ENCODE measurements around the gene MOCS1.
A peak's percentile ranks its signal among the peaks of the same experiment; 100 is the strongest.

MOCS1 gene

GRCh38 chr6:39906318-39906761, 27.9 kb downstream of the MOCS1 start:
- Histone ChIP-seq H3K4ac (ENCODE audit: low read depth in 1 of 2, low read length in 2 of 2) (no peak overlapping the region), H2AFZ (ENCODE audit: low read depth, low read length) (no peak overlapping the region), H2BK15ac (ENCODE audit: low read depth, poor library complexity, severe bottlenecking) (no peak overlapping the region), H3K9ac (ENCODE audit: low read length) (no peak overlapping the region), H3K9me3 (ENCODE audit: control insufficient read depth, low read length) (no peaks in the 10 kb centered on the region), H3K27me3 (ENCODE audit: control insufficient read depth in 1 of 2, insufficient read depth in 1 of 2, low read length in 2 of 2) (no peaks in the 10 kb centered on the region), H3K4me1 (ENCODE audit: control insufficient read depth, insufficient read depth, low read depth, low read length) (no peaks in the 10 kb centered on the region), H2BK5ac (ENCODE audit: low read depth, low read length, poor library complexity, severe bottlenecking) (no peak overlapping the region), H2BK120ac (ENCODE audit: low read depth, low read length) (no peak overlapping the region), H3K23ac (ENCODE audit: low read length in 2 of 2) (peak overlapping the region in 1 of 2 experiments; percentile 15), H3K14ac (ENCODE audit: low read length in 2 of 2) (no peak overlapping the region), H4K8ac (ENCODE audit: low read length) (no peak overlapping the region), H2BK12ac (ENCODE audit: low read length in 2 of 2) (no peak overlapping the region), H3K36me3 (ENCODE audit: control insufficient read depth in 1 of 2, insufficient read depth in 2 of 2, low read depth in 1 of 2, low read length in 2 of 2) (peaks cover 33 to 59% of the 10 kb centered on the region in 2 experiments), H3K79me1 (replicated peaks; ENCODE audit: low read length, poor library complexity, severe bottlenecking) (no peaks in the 10 kb centered on the region), H3K4me3 (ENCODE audit: insufficient read depth in 1 of 2, low read depth in 1 of 2, low read length in 2 of 2) (no peak overlapping the region), H3K27ac (ENCODE audit: low read length, poor library complexity, severe bottlenecking) (no peak overlapping the region), H4K91ac (ENCODE audit: low read length) (no peak overlapping the region), H3K4me2 (ENCODE audit: low read length, poor library complexity, severe bottlenecking) (no peak overlapping the region), H3K18ac (ENCODE audit: low read depth in 1 of 2, low read length in 2 of 2) (no peak overlapping the region), H2AK5ac (ENCODE audit: low read length, severe bottlenecking) (no peak overlapping the region)
- 97% methylated on average over 13 of the region's 13 CpGs for WGBS
- DNase-seq: no peak

GRCh38 chr6:39905640-39905975, 28.7 kb downstream of the MOCS1 start:
- no peak overlapping the region for H2BK15ac ChIP-seq (ENCODE audit: low read depth, poor library complexity, severe bottlenecking)
- 91% methylated on average over 4 of the region's 4 CpGs for WGBS
- H3K27ac ChIP-seq (ENCODE audit: low read length, poor library complexity, severe bottlenecking): no peak overlapping the region
- no peak overlapping the region for H2BK5ac ChIP-seq (ENCODE audit: low read depth, low read length, poor library complexity, severe bottlenecking)
- no peak overlapping the region for H3K23ac ChIP-seq (ENCODE audit: low read length in 2 of 2)
- peaks cover 40 to 63% of the 10 kb centered on the region in 2 experiments for H3K36me3 ChIP-seq (ENCODE audit: control insufficient read depth in 1 of 2, insufficient read depth in 2 of 2, low read depth in 1 of 2, low read length in 2 of 2)
- no peak overlapping the region for H3K4ac ChIP-seq (ENCODE audit: low read depth in 1 of 2, low read length in 2 of 2)
- no peak overlapping the region for H2BK120ac ChIP-seq (ENCODE audit: low read depth, low read length)
- H2AFZ ChIP-seq (ENCODE audit: low read depth, low read length): no peak overlapping the region
- no peak overlapping the region for H3K4me2 ChIP-seq (ENCODE audit: low read length, poor library complexity, severe bottlenecking)
- no peak overlapping the region for H3K18ac ChIP-seq (ENCODE audit: low read depth in 1 of 2, low read length in 2 of 2)
- H2AK5ac ChIP-seq (ENCODE audit: low read length, severe bottlenecking): no peak overlapping the region
- no peaks in the 10 kb centered on the region for H3K9me3 ChIP-seq (ENCODE audit: control insufficient read depth, low read length)
- H4K8ac ChIP-seq (ENCODE audit: low read length): no peak overlapping the region
- no peak overlapping the region for H4K91ac ChIP-seq (ENCODE audit: low read length)
- no peaks in the 10 kb centered on the region for H3K79me1 ChIP-seq (replicated peaks; ENCODE audit: low read length, poor library complexity, severe bottlenecking)
- H3K4me3 ChIP-seq (ENCODE audit: insufficient read depth in 1 of 2, low read depth in 1 of 2, low read length in 2 of 2): no peak overlapping the region
- no peak overlapping the region for H2BK12ac ChIP-seq (ENCODE audit: low read length in 2 of 2)
- no peaks in the 10 kb centered on the region for H3K27me3 ChIP-seq (ENCODE audit: control insufficient read depth in 1 of 2, insufficient read depth in 1 of 2, low read length in 2 of 2)
- H3K4me1 ChIP-seq (ENCODE audit: control insufficient read depth, insufficient read depth, low read depth, low read length): no peaks in the 10 kb centered on the region
- H3K14ac ChIP-seq (ENCODE audit: low read length in 2 of 2): no peak overlapping the region
- no peak overlapping the region for H3K9ac ChIP-seq (ENCODE audit: low read length)
- DNase-seq: no peak

- Histone ChIP-seq H2AK5ac (ENCODE audit: low read length, severe bottlenecking) (no peak overlapping the region), H2AFZ (ENCODE audit: low read depth, low read length) (no peak overlapping the region), H2BK5ac (ENCODE audit: low read depth, low read length, poor library complexity, severe bottlenecking) (no peak overlapping the region), H3K9ac (ENCODE audit: low read length) (no peak overlapping the region), H3K27ac (ENCODE audit: low read length, poor library complexity, severe bottlenecking) (no peak overlapping the region), H3K27me3 (ENCODE audit: control insufficient read depth in 1 of 2, insufficient read depth in 1 of 2, low read length in 2 of 2) (no peaks in the 10 kb centered on the region), H4K8ac (ENCODE audit: low read length) (no peak overlapping the region), H2BK15ac (ENCODE audit: low read depth, poor library complexity, severe bottlenecking) (no peak overlapping the region), H3K23ac (ENCODE audit: low read length in 2 of 2) (no peak overlapping the region), H3K14ac (ENCODE audit: low read length in 2 of 2) (no peak overlapping the region), H4K91ac (ENCODE audit: low read length) (no peak overlapping the region), H2BK120ac (ENCODE audit: low read depth, low read length) (no peak overlapping the region), H3K4me3 (ENCODE audit: insufficient read depth in 1 of 2, low read depth in 1 of 2, low read length in 2 of 2) (no peak overlapping the region), H2BK12ac (ENCODE audit: low read length in 2 of 2) (no peak overlapping the region), H3K79me1 (replicated peaks; ENCODE audit: low read length, poor library complexity, severe bottlenecking) (no peaks in the 10 kb centered on the region), H3K4ac (ENCODE audit: low read depth in 1 of 2, low read length in 2 of 2) (no peak overlapping the region), H3K18ac (ENCODE audit: low read depth in 1 of 2, low read length in 2 of 2) (no peak overlapping the region), H3K9me3 (ENCODE audit: control insufficient read depth, low read length) (no peaks in the 10 kb centered on the region), H3K4me2 (ENCODE audit: low read length, poor library complexity, severe bottlenecking) (no peak overlapping the region), H3K4me1 (ENCODE audit: control insufficient read depth, insufficient read depth, low read depth, low read length) (no peaks in the 10 kb centered on the region), H3K36me3 (ENCODE audit: control insufficient read depth in 1 of 2, insufficient read depth in 2 of 2, low read depth in 1 of 2, low read length in 2 of 2) (peaks cover 45 to 62% of the 10 kb centered on the region in 2 experiments)
- no peak for DNase-seq
- 87% methylated on average over 4 of the region's 4 CpGs for WGBS
Observed at GRCh38 chr6:39904946-39905639, 29.2 kb downstream of the MOCS1 start.

GRCh38 chr6:39903656-39904055, 30.6 kb downstream of the MOCS1 start:
- Histone ChIP-seq H2BK120ac (ENCODE audit: low read depth, low read length) (no peak overlapping the region), H3K9ac (ENCODE audit: low read length) (no peak overlapping the region), H3K4ac (ENCODE audit: low read depth in 1 of 2, low read length in 2 of 2) (no peak overlapping the region), H3K14ac (ENCODE audit: low read length in 2 of 2) (no peak overlapping the region), H2BK5ac (ENCODE audit: low read depth, low read length, poor library complexity, severe bottlenecking) (no peak overlapping the region), H3K4me3 (ENCODE audit: insufficient read depth in 1 of 2, low read depth in 1 of 2, low read length in 2 of 2) (peak overlapping the region in 1 of 2 experiments; percentile 14), H4K8ac (ENCODE audit: low read length) (no peak overlapping the region), H2AK5ac (ENCODE audit: low read length, severe bottlenecking) (no peak overlapping the region), H3K79me1 (replicated peaks; ENCODE audit: low read length, poor library complexity, severe bottlenecking) (no peaks in the 10 kb centered on the region), H3K4me1 (ENCODE audit: control insufficient read depth, insufficient read depth, low read depth, low read length) (no peaks in the 10 kb centered on the region), H3K9me3 (ENCODE audit: control insufficient read depth, low read length) (no peaks in the 10 kb centered on the region), H2BK12ac (ENCODE audit: low read length in 2 of 2) (no peak overlapping the region), H3K23ac (ENCODE audit: low read length in 2 of 2) (no peak overlapping the region), H3K18ac (ENCODE audit: low read depth in 1 of 2, low read length in 2 of 2) (no peak overlapping the region), H3K27me3 (ENCODE audit: control insufficient read depth in 1 of 2, insufficient read depth in 1 of 2, low read length in 2 of 2) (no peaks in the 10 kb centered on the region), H3K27ac (ENCODE audit: low read length, poor library complexity, severe bottlenecking) (no peak overlapping the region), H2AFZ (ENCODE audit: low read depth, low read length) (no peak overlapping the region), H4K91ac (ENCODE audit: low read length) (no peak overlapping the region), H3K36me3 (ENCODE audit: control insufficient read depth in 1 of 2, insufficient read depth in 2 of 2, low read depth in 1 of 2, low read length in 2 of 2) (peaks cover 54 to 64% of the 10 kb centered on the region in 2 experiments), H3K4me2 (ENCODE audit: low read length, poor library complexity, severe bottlenecking) (no peak overlapping the region), H2BK15ac (ENCODE audit: low read depth, poor library complexity, severe bottlenecking) (no peak overlapping the region)
- over 99% methylated on average over 6 of the region's 6 CpGs for WGBS
- no peak for DNase-seq
